GM18517 (cell line): ENCODE measurements around the gene B4GALNT1.
"Not testable (repeated sequence)": the region's sequence is repeated elsewhere in the genome, so short reads cannot be mapped to it uniquely, and the experiment has no call there.

Source experiments
- ATAC-seq: cut with Tn5 transposase; IDR thresholded peaks from one replicate; pipeline ENCODE4 v1.9.1; 2021; ENCODE audit warnings: mild to moderate bottlenecking, moderate library complexity; ENCODE audit not compliant: unreplicated experiment

The B4GALNT1 gene

GRCh38 chr12:57621497-57622292, 11.3 kb downstream of the B4GALNT1 start:
- ATAC-seq, result no peak

GRCh38 chr12:57620936-57621496, 12.0 kb downstream of the B4GALNT1 start:
- ATAC-seq, result no peak

- ATAC-seq, result no peak
Observed at GRCh38 chr12:57620245-57620935, 12.6 kb downstream of the B4GALNT1 start.

- ATAC-seq, result no peak
Observed at GRCh38 chr12:57619434-57620244, 13.4 kb downstream of the B4GALNT1 start.

- ATAC-seq, result no peak
Observed at GRCh38 chr12:57618966-57619433, 14.0 kb downstream of the B4GALNT1 start.

- ATAC-seq, result not testable (repeated sequence)
Observed at GRCh38 chr12:57618431-57618830, 14.6 kb downstream of the B4GALNT1 start.

- no peak for ATAC-seq
Observed at GRCh38 chr12:57617942-57618341, 15.1 kb downstream of the B4GALNT1 start.

GRCh38 chr12:57616383-57617101, 16.5 kb downstream of the B4GALNT1 start:
- no peak for ATAC-seq

- no peak for ATAC-seq
Observed at GRCh38 chr12:57615637-57616036, 17.4 kb downstream of the B4GALNT1 start.

GRCh38 chr12:57614948-57615500, 18.0 kb downstream of the B4GALNT1 start:
- ATAC-seq, result no peak

- ATAC-seq, result peak; percentile 46
Observed at GRCh38 chr12:57614178-57614947, 18.6 kb downstream of the B4GALNT1 start.

GRCh38 chr12:57613427-57614109, 19.4 kb downstream of the B4GALNT1 start:
- no peak for ATAC-seq

GRCh38 chr12:57612711-57613426, 20.1 kb downstream of the B4GALNT1 start:
- no peak for ATAC-seq

GRCh38 chr12:57611827-57612710, 20.9 kb downstream of the B4GALNT1 start:
- ATAC-seq, result no peak

- ATAC-seq, result no peak
Observed at GRCh38 chr12:57611108-57611826, 21.7 kb downstream of the B4GALNT1 start, which contains the start of gene ARHGEF25. ARHGEF25 (plus strand) TSS chr12:57611435; CDS start chr12:57611895, 460 bp downstream.

- ATAC-seq, result no peak
Observed at GRCh38 chr12:57610554-57611107, 22.4 kb downstream of the B4GALNT1 start.
